Neural cell (in vitro differentiated cells): ENCODE data around the gene FOXJ2. TPM values are rescaled to one million over a fixed set of nuclear protein-coding genes. Genes with fewer than 3 reads are reported as not detected.

Source experiments
- H2AFZ ChIP-seq: fragments of 200-600, 300-800 bp; sonication (generic), shearing (Covaris generic); 2 replicates; pipeline ENCODE4 v1.6.0; 2014; ENCODE audit warnings: low read depth, mild to moderate bottlenecking, antibody characterized with exemption, low read length, moderate library complexity
- H3F3A ChIP-seq: fragments of 200-600 bp; shearing (Covaris generic); 2 replicates; pipeline ENCODE4 v1.6.1; 2016; ENCODE audit warnings: mild to moderate bottlenecking, moderate library complexity, mixed read lengths, antibody characterized with exemption, low read length; ENCODE audit not compliant: insufficient read depth, poor library complexity, severe bottlenecking
- H3K27ac ChIP-seq: fragments of 200-600, 300-800 bp; sonication (generic), shearing (Covaris generic); 2 replicates; pipeline ENCODE4 v1.5.1; 2014; ENCODE audit warnings: mild to moderate bottlenecking, low read length, moderate library complexity
- H3K27me3 ChIP-seq: fragments of 300-800, 200-600 bp; sonication (generic), shearing (Covaris generic); 2 replicates; pipeline ENCODE4 v1.6.0; 2014; ENCODE audit warnings: mild to moderate bottlenecking, low read depth, low read length, moderate library complexity; ENCODE audit not compliant: insufficient read depth
- H3K36me3 ChIP-seq: fragments of 300-800, 200-600 bp; sonication (generic), shearing (Covaris generic); 2 replicates; pipeline ENCODE4 v1.5.1; 2014; ENCODE audit warnings: mild to moderate bottlenecking, antibody characterized with exemption, low read length, moderate library complexity; ENCODE audit not compliant: insufficient read depth
- H3K4me2 ChIP-seq: fragments of 300-800, 200-600 bp; sonication (generic), shearing (Covaris generic); 2 replicates; pipeline ENCODE4 v1.6.0; 2014; ENCODE audit warnings: mild to moderate bottlenecking, low read length
- H3K4me3 ChIP-seq: fragments of 300-800, 200-600 bp; sonication (generic), shearing (Covaris generic); 2 replicates; pipeline ENCODE4 v1.5.1; 2014; ENCODE audit warnings: mild to moderate bottlenecking, low read length, moderate library complexity
- H3K79me2 ChIP-seq: fragments of 200-600 bp; shearing (Covaris generic); replicated peaks from 2 replicates; pipeline ENCODE4 v1.6.0; 2014; ENCODE audit warnings: mild to moderate bottlenecking, low read length, moderate library complexity; ENCODE audit not compliant: insufficient read depth
- H3K9ac ChIP-seq: fragments of 300-800, 200-600 bp; sonication (generic), shearing (Covaris generic); 2 replicates; pipeline ENCODE4 v1.6.1; 2016; ENCODE audit warnings: mild to moderate bottlenecking, low read length, mixed read lengths
- H3K9me2 ChIP-seq: fragments of 200-600 bp; shearing (Covaris generic); 2 replicates; pipeline ENCODE4 v1.6.1; 2016; ENCODE audit warnings: mild to moderate bottlenecking, low read length, mixed read lengths; ENCODE audit not compliant: insufficient read depth
- H3K9me3 ChIP-seq: fragments of 200-600, 300-800 bp; sonication (generic), shearing (Covaris generic); 2 replicates; pipeline ENCODE4 v1.6.1; 2016; ENCODE audit warnings: mild to moderate bottlenecking, mixed run types, low read length, moderate library complexity, mixed read lengths
- H4K20me1 ChIP-seq: fragments of 200-600 bp; shearing (Covaris generic); 2 replicates; pipeline ENCODE4 v1.6.1; 2016; ENCODE audit warnings: mild to moderate bottlenecking, mixed run types; ENCODE audit not compliant: insufficient read depth
- EP300 ChIP-seq: fragments of 450-650 bp; conservative IDR thresholded peaks from 2 replicates; pipeline ENCODE4 v1.6.1; 2014; ENCODE audit warnings: antibody characterized with exemption, mild to moderate bottlenecking, moderate library complexity; ENCODE audit not compliant: poor library complexity, severe bottlenecking
- EZH2 ChIP-seq: fragments of 200-600, 300-800 bp; shearing (Covaris generic), sonication (generic); IDR thresholded peaks from 2 replicates; pipeline ENCODE4 v1.6.1; 2014; ENCODE audit warnings: antibody characterized with exemption, low read length, borderline replicate concordance, mild to moderate bottlenecking; ENCODE audit not compliant: insufficient read depth, poor library complexity, severe bottlenecking
- MXI1 ChIP-seq: fragments of 450-650 bp; conservative IDR thresholded peaks from 2 replicates; pipeline ENCODE4 v1.6.1; 2014; ENCODE audit warnings: antibody characterized with exemption, mild to moderate bottlenecking; ENCODE audit not compliant: poor library complexity, severe bottlenecking
- POLR2AphosphoS5 ChIP-seq: IDR thresholded peaks from 2 replicates; pipeline ENCODE4 v1.6.1; 2012
- RAD21 ChIP-seq: fragments of 450-650 bp; conservative IDR thresholded peaks from 2 replicates; pipeline ENCODE4 v1.6.1; 2014; ENCODE audit warnings: antibody characterized with exemption, mild to moderate bottlenecking, moderate library complexity
- REST ChIP-seq: IDR thresholded peaks from 2 replicates; pipeline ENCODE4 v1.6.1; 2012; ENCODE audit warnings: borderline replicate concordance
- SMC3 ChIP-seq: fragments of 450-650 bp; conservative IDR thresholded peaks from 2 replicates; pipeline ENCODE4 v1.6.1; 2014; ENCODE audit warnings: antibody characterized with exemption, mild to moderate bottlenecking, moderate library complexity; ENCODE audit not compliant: poor library complexity
- TAF1 ChIP-seq: IDR thresholded peaks from 2 replicates; pipeline ENCODE4 v1.6.1; 2012; ENCODE audit warnings: low read depth
- polyA plus RNA-seq: library from polyadenylated mRNA; depleted of rRNA; stranded (reverse); fragments of >200 nt; gene quantifications from 2 replicates; pipeline ENCODE4 v1.2.3, GENCODE V29; 2014
- TF ChIP-seq, protein P1 (sequence below): fragments of 450-650 bp; IDR thresholded peaks from 2 replicates; pipeline ENCODE4 v1.5.1; 2014; ENCODE audit warnings: antibody characterized with exemption, mild to moderate bottlenecking, moderate library complexity; ENCODE audit not compliant: poor library complexity, severe bottlenecking

FOXJ2 gene
- polyA plus RNA-seq, 1 donor from 2014 or later = 5.8 TPM

GRCh38 chr12:8058506-8058905 is 26.0 kb downstream of the FOXJ2 start:
- Histone ChIP-seq H3K9me3 (no peaks in the 10 kb centered on the region), H2AFZ (no peak overlapping the region), H3K9ac (no peak overlapping the region), H3K79me2 (no peaks in the 10 kb centered on the region), H3F3A (no peaks in the 10 kb centered on the region), H3K9me2 (no peaks in the 10 kb centered on the region), H3K4me3 (no peak overlapping the region), H3K4me2 (no peak overlapping the region), H3K27ac (no peak overlapping the region), H3K36me3 (peaks cover 5% of the 10 kb centered on the region), H3K27me3 (no peaks in the 10 kb centered on the region), H4K20me1 (no peaks in the 10 kb centered on the region)
- no peak for TF ChIP-seq REST
- TF ChIP-seq MXI1 = no peak
- TF ChIP-seq, protein P1, sequence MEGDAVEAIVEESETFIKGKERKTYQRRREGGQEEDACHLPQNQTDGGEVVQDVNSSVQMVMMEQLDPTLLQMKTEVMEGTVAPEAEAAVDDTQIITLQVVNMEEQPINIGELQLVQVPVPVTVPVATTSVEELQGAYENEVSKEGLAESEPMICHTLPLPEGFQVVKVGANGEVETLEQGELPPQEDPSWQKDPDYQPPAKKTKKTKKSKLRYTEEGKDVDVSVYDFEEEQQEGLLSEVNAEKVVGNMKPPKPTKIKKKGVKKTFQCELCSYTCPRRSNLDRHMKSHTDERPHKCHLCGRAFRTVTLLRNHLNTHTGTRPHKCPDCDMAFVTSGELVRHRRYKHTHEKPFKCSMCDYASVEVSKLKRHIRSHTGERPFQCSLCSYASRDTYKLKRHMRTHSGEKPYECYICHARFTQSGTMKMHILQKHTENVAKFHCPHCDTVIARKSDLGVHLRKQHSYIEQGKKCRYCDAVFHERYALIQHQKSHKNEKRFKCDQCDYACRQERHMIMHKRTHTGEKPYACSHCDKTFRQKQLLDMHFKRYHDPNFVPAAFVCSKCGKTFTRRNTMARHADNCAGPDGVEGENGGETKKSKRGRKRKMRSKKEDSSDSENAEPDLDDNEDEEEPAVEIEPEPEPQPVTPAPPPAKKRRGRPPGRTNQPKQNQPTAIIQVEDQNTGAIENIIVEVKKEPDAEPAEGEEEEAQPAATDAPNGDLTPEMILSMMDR = no peak
- no peak for TF ChIP-seq EP300
- no peak for TF ChIP-seq RAD21

DNA sequence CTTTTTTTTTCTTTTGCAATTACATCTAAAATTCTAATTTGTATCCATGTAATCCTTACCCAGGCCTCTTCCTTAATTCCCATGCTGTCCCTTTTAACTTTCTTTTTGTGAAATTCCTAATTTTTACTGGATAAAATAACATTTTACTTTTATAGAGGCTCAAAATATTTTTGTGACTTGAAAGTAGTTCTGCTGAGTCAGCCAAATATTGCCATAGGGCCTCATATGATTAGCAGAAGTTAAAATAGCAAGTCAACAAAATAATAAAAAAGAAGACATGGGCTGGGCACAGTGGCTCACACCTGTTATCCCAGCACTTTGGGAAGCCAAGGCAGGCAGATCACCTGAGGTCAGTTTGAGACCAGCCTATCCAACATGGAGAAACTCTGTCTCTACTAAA is 31.6 kb downstream of the FOXJ2 start:
- no peaks in the 10 kb centered on the region for H3K79me2 ChIP-seq
- no peak overlapping the region for H3K4me3 ChIP-seq
- H3K9ac ChIP-seq = no peak overlapping the region
- H3K36me3 ChIP-seq = no peaks in the 10 kb centered on the region
- no peaks in the 10 kb centered on the region for H3K9me3 ChIP-seq
- no peak overlapping the region for H3K27ac ChIP-seq
- no peaks in the 10 kb centered on the region for H3F3A ChIP-seq
- H2AFZ ChIP-seq = no peak overlapping the region
- no peak for TF ChIP-seq MXI1
- no peak for TF ChIP-seq REST
- no peak for TF ChIP-seq EZH2
- TF ChIP-seq, protein P1 = no peak
- no peak for TF ChIP-seq RAD21
- no peak for TF ChIP-seq SMC3
- TF ChIP-seq POLR2AphosphoS5 = no peak
- no peak for TF ChIP-seq EP300
- no peak for TF ChIP-seq TAF1
- H3K9me2 ChIP-seq = no peaks in the 10 kb centered on the region
- H3K4me2 ChIP-seq = no peak overlapping the region
- no peaks in the 10 kb centered on the region for H3K27me3 ChIP-seq
- no peaks in the 10 kb centered on the region for H4K20me1 ChIP-seq
